ENCODE results near the gene IKZF1. TPM values are rescaled to one million over a fixed set of nuclear protein-coding genes. Genes with fewer than 3 reads are reported as not detected.

IKZF1 gene
- total RNA-seq, 1 experiment from 2014 or later: 2.3 TPM

GRCh38 chr7:50330254-50330653, 25.7 kb downstream of the IKZF1 start:
- H3K4me3 Mint-ChIP-seq: no peak overlapping the region
- ATAC-seq: no peak
- H3K27ac Mint-ChIP-seq: no peak overlapping the region
- no peaks in the 10 kb centered on the region for H3K27me3 Mint-ChIP-seq (ENCODE audit: low read depth)
- ChIA-PET POLR2A (no interaction called here), CTCF (no interaction called here)
- H3K36me3 Mint-ChIP-seq: no peaks in the 10 kb centered on the region
- peaks cover 10% of the 10 kb centered on the region for H3K4me1 Mint-ChIP-seq
- no peak for DNase-seq (ENCODE audit: low spot score)
- TF ChIP-seq, protein P1, sequence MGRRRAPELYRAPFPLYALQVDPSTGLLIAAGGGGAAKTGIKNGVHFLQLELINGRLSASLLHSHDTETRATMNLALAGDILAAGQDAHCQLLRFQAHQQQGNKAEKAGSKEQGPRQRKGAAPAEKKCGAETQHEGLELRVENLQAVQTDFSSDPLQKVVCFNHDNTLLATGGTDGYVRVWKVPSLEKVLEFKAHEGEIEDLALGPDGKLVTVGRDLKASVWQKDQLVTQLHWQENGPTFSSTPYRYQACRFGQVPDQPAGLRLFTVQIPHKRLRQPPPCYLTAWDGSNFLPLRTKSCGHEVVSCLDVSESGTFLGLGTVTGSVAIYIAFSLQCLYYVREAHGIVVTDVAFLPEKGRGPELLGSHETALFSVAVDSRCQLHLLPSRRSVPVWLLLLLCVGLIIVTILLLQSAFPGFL (CRISPR knock-in tag; IDR thresholded peaks at IDR 0.05; ENCODE audit: borderline replicate concordance): no peak
- TF ChIP-seq, protein P2, sequence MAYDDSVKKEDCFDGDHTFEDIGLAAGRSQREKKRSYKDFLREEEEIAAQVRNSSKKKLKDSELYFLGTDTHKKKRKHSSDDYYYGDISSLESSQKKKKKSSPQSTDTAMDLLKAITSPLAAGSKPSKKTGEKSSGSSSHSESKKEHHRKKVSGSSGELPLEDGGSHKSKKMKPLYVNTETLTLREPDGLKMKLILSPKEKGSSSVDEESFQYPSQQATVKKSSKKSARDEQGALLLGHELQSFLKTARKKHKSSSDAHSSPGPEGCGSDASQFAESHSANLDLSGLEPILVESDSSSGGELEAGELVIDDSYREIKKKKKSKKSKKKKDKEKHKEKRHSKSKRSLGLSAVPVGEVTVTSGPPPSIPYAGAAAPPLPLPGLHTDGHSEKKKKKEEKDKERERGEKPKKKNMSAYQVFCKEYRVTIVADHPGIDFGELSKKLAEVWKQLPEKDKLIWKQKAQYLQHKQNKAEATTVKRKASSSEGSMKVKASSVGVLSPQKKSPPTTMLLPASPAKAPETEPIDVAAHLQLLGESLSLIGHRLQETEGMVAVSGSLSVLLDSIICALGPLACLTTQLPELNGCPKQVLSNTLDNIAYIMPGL (CRISPR knock-in tag; IDR thresholded peaks at IDR 0.05): no peak
- TF ChIP-seq FOXJ3 (CRISPR knock-in tag; IDR thresholded peaks at IDR 0.05; ENCODE audit: borderline replicate concordance) (no peak), ZNF423 (CRISPR knock-in tag; IDR thresholded peaks at IDR 0.05) (no peak), NR2C2 (CRISPR knock-in tag; IDR thresholded peaks at IDR 0.05) (no peak), FOXP1 (CRISPR knock-in tag; IDR thresholded peaks at IDR 0.05; ENCODE audit: borderline replicate concordance) (no peak), ZNF671 (CRISPR knock-in tag; IDR thresholded peaks at IDR 0.05) (no peak), TP53 (CRISPR knock-in tag; IDR thresholded peaks at IDR 0.05) (no peak)
- H3K9me3 Mint-ChIP-seq: no peaks in the 10 kb centered on the region

GRCh38 chr7:50330696-50331095, 26.2 kb downstream of the IKZF1 start:
- H3K4me3 Mint-ChIP-seq: no peak overlapping the region
- ChIA-PET CTCF (interaction anchor here (0.8 kb wide), 2 partner anchors 101 to 126 kb away, joined by 3 read pairs; no protein-coding TSS in a partner anchor), POLR2A (interaction anchor here (0.7 kb wide), 1 partner anchor 26 kb away, joined by 3 read pairs; the partner anchor contains the start of gene IKZF1)
- TF ChIP-seq, protein P3, sequence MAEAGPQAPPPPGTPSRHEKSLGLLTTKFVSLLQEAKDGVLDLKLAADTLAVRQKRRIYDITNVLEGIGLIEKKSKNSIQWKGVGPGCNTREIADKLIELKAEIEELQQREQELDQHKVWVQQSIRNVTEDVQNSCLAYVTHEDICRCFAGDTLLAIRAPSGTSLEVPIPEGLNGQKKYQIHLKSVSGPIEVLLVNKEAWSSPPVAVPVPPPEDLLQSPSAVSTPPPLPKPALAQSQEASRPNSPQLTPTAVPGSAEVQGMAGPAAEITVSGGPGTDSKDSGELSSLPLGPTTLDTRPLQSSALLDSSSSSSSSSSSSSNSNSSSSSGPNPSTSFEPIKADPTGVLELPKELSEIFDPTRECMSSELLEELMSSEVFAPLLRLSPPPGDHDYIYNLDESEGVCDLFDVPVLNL (CRISPR knock-in tag; IDR thresholded peaks at IDR 0.05; ENCODE audit: borderline replicate concordance, low read depth): no peak
- TF ChIP-seq, protein P4, sequence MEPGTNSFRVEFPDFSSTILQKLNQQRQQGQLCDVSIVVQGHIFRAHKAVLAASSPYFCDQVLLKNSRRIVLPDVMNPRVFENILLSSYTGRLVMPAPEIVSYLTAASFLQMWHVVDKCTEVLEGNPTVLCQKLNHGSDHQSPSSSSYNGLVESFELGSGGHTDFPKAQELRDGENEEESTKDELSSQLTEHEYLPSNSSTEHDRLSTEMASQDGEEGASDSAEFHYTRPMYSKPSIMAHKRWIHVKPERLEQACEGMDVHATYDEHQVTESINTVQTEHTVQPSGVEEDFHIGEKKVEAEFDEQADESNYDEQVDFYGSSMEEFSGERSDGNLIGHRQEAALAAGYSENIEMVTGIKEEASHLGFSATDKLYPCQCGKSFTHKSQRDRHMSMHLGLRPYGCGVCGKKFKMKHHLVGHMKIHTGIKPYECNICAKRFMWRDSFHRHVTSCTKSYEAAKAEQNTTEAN (CRISPR knock-in tag; IDR thresholded peaks at IDR 0.05): no peak
- TF ChIP-seq STAT6 (CRISPR knock-in tag; conservative IDR thresholded peaks at IDR 0.05; ENCODE audit: low read depth) (no peak), SMAD4 (CRISPR knock-in tag; IDR thresholded peaks at IDR 0.05) (no peak), TEAD1 (CRISPR knock-in tag; IDR thresholded peaks at IDR 0.05) (no peak), CREB1 (CRISPR knock-in tag; IDR thresholded peaks at IDR 0.05) (no peak), ZNF425 (CRISPR knock-in tag; conservative IDR thresholded peaks at IDR 0.05) (no peak)
- peaks cover 10% of the 10 kb centered on the region for H3K4me1 Mint-ChIP-seq
- no peaks in the 10 kb centered on the region for H3K27me3 Mint-ChIP-seq (ENCODE audit: low read depth)
- ATAC-seq: no peak
- no peaks in the 10 kb centered on the region for H3K9me3 Mint-ChIP-seq
- no peak for DNase-seq (ENCODE audit: low spot score)
- no peak overlapping the region for H3K27ac Mint-ChIP-seq
- no peaks in the 10 kb centered on the region for H3K36me3 Mint-ChIP-seq

Data from WTC11 (cell line).